ENCODE data around the gene CNTN4. TPM values are rescaled to one million over a fixed set of nuclear protein-coding genes. Genes with fewer than 3 reads are reported as not detected.

Gene CNTN4
- total and polyA plus RNA-seq, 2 experiments from 2014 or later, result 0.91 to 4.0 TPM

DNA sequence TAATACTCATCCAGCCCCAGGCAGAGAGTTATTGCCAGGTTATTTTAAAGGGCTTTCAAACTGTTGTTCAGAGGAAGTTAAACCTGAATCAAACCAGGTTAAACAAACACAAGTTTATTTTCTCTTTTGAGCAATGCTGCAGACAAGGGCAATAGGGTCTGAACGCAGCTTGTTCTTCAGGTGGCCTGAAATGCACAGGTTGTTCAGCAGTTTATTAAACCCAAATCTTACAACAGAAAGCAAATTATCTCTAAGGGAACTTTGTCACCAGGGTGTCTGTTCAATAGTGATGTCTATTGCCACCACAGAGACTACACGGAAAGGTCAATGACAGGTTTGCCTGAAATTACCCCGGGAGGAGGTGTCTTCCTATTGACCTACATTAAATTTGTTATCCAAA, 877.5 kb downstream of the CNTN4 start:
- no peaks in the 10 kb centered on the region for H3K27me3 Mint-ChIP-seq (ENCODE audit: insufficient read depth, low read depth, poor library complexity)

More for the DNA sequence above, 877.5 kb downstream of the CNTN4 start:
- TF ChIP-seq POLR2AphosphoS5 (IDR thresholded peaks at IDR 0.05; ENCODE audit: low read depth), result no peak
- TF ChIP-seq REST (IDR thresholded peaks at IDR 0.05; ENCODE audit: unreplicated experiment), result no peak
- no peak for TF ChIP-seq ZNF114 (CRISPR knock-in tag; IDR thresholded peaks at IDR 0.05)
- no peak for TF ChIP-seq CREB1 (CRISPR knock-in tag; IDR thresholded peaks at IDR 0.05; ENCODE audit: low read depth)
- TF ChIP-seq JUNB (IDR thresholded peaks at IDR 0.05; ENCODE audit: unreplicated experiment), result no peak
- no peak for TF ChIP-seq EZH2 (IDR thresholded peaks at IDR 0.05; ENCODE audit: low read depth, unreplicated experiment)
- TF ChIP-seq, protein P1, sequence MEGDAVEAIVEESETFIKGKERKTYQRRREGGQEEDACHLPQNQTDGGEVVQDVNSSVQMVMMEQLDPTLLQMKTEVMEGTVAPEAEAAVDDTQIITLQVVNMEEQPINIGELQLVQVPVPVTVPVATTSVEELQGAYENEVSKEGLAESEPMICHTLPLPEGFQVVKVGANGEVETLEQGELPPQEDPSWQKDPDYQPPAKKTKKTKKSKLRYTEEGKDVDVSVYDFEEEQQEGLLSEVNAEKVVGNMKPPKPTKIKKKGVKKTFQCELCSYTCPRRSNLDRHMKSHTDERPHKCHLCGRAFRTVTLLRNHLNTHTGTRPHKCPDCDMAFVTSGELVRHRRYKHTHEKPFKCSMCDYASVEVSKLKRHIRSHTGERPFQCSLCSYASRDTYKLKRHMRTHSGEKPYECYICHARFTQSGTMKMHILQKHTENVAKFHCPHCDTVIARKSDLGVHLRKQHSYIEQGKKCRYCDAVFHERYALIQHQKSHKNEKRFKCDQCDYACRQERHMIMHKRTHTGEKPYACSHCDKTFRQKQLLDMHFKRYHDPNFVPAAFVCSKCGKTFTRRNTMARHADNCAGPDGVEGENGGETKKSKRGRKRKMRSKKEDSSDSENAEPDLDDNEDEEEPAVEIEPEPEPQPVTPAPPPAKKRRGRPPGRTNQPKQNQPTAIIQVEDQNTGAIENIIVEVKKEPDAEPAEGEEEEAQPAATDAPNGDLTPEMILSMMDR (conservative IDR thresholded peaks at IDR 0.05; ENCODE audit: low read depth in 2 of 2), result no peak
- TF ChIP-seq ZNF331 (CRISPR knock-in tag; IDR thresholded peaks at IDR 0.05; ENCODE audit: low read depth), result no peak
- no peak for TF ChIP-seq ETS1 (IDR thresholded peaks at IDR 0.05)
- no peak for TF ChIP-seq EZH2phosphoT487 (IDR thresholded peaks at IDR 0.05; ENCODE audit: unreplicated experiment)
- TF ChIP-seq NANOG (IDR thresholded peaks at IDR 0.05; ENCODE audit: borderline replicate concordance), result no peak
- no peak for TF ChIP-seq ZNF462 (CRISPR knock-in tag; IDR thresholded peaks at IDR 0.05)
- no peak for TF ChIP-seq STAT1 (IDR thresholded peaks at IDR 0.05; ENCODE audit: unreplicated experiment)
- no peak for ATAC-seq
- DNase-seq (ENCODE audit: low spot score), result no peak
- no peaks in the 10 kb centered on the region for H3K79me2 ChIP-seq (replicated peaks; ENCODE audit: insufficient read depth)
- Mint-ChIP-seq H3K27ac (no peak overlapping the region), H3K36me3 (ENCODE audit: low read depth) (peaks cover 25% of the 10 kb centered on the region; the same call in 2 of the 3 replicates), H3K4me1 (no peaks in the 10 kb centered on the region), H3K4me3 (no peak overlapping the region), H3K9me3 (peaks cover 90% of the 10 kb centered on the region)
- H3K27me3 ChIP-seq (ENCODE audit: insufficient read depth), result no peaks in the 10 kb centered on the region
- H3K36me3 ChIP-seq (ENCODE audit: insufficient read depth), result no peaks in the 10 kb centered on the region
- H3K27ac ChIP-seq (ENCODE audit: low read depth), result no peak overlapping the region
- H4K20me1 ChIP-seq (replicated peaks; ENCODE audit: insufficient read depth), result no peaks in the 10 kb centered on the region
- no peak overlapping the region for H3K4me3 ChIP-seq
- peaks cover 29% of the 10 kb centered on the region for H3K4me1 ChIP-seq (ENCODE audit: insufficient read depth)
- no peak overlapping the region for H2AFZ ChIP-seq
- no peak overlapping the region for H3K4me2 ChIP-seq
- no peaks in the 10 kb centered on the region for H3F3A ChIP-seq (replicated peaks; ENCODE audit: low read depth)
- no peaks in the 10 kb centered on the region for H3K9me2 ChIP-seq (ENCODE audit: insufficient read depth)

Measured in GM23338 (cell line).